Prostate gland (tissue), 2 donors: ENCODE results near the gene CPED1.

Source experiments
- CTCF ChIP-seq, 4 experiments: fragments of 200-600 bp in 2 of 4; fragments of 450-650 bp in 2 of 4; sonication (generic) in 2 of 4; IDR thresholded peaks; 1 replicate in 3 of 4; 2 replicates in 1 of 4; pipeline ENCODE4 v1.5.1; 2016 to 2019; ENCODE audit warnings: antibody characterized with exemption in 4 of 4, mild to moderate bottlenecking in 2 of 4, moderate library complexity in 2 of 4
- POLR2A ChIP-seq: fragments of 450-650 bp; IDR thresholded peaks from one replicate; pipeline ENCODE4 v1.6.1; 2016; ENCODE audit warnings: antibody characterized with exemption, mild to moderate bottlenecking

- TF ChIP-seq POLR2A, result no peak
- no peak for TF ChIP-seq CTCF (IDR thresholded peaks at IDR 0.05)
These were observed 318.1 kb downstream of the CPED1 start for GRCh38 chr7:121306565-121306964.
